ENCODE measurements around the gene P2RX3. TPM values are rescaled to one million over a fixed set of nuclear protein-coding genes. Genes with fewer than 3 reads are reported as not detected.

Gene P2RX3
- total and polyA plus RNA-seq, 4 experiments from 2014 or later, result not detected

DNA sequence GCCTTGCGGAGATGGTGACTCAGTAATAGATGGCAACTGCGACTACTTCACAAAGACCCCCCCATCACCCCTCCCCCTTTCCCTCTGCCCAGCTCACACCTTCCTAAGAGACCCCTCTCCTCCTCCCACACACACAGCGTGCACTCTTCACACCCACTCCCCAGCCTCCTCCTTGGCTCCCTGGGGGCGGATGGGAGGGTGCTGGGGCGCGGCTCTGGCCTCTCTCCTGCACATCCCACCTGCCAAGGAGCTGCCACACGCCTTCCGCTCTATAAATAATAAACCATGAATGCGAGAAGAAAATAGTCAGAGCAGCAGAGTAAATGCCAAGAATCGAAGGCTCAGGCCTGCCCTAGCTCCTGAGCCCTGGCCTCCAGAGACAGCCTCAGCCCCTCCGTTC is 4.5 kb downstream of the P2RX3 start:
- intact Hi-C loops (cut with micrococcal nuclease), result loop anchor here (10.0 kb wide), 1 partner anchor 1332 kb away; no protein-coding TSS in a partner anchor
- no peak overlapping the region for H3K27ac Mint-ChIP-seq
- POLR2A ChIA-PET (ENCODE audit: partially characterized antibody), result no interaction called here

DNA sequence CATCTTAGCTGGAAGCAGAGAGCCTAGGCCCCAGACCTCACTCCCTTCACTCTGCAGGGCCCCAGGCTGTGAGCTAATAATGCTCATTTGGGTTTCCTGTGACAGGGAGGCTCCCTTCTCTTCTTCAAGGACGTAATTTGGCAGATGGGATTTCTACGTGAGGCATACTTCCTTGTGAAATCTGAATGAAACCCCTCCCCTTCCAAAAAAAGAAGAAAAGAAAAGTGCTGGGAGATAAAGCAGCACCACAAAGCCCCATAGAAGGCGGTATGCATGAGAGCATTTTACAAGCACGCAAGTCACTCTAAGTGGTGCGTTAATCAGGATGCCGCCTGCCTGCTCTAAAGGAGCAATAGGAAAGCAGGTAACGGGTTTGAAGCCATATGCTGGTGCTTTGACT is 5.7 kb downstream of the P2RX3 start:
- intact Hi-C loops (cut with micrococcal nuclease), result loop anchor here (2.0 to 10.0 kb wide), 2 partner anchors 139 to 1331 kb away; no protein-coding TSS in a partner anchor
- Mint-ChIP-seq H3K4me1 (peaks cover 0 to 1% (median 0%) of the 10 kb centered on the region in 4 donors), H3K27me3 (no peaks in the 10 kb centered on the region), H3K9me3 (no peaks in the 10 kb centered on the region), H3K4me3 (no peak overlapping the region), H3K27ac (peak overlapping the region in 1 of 7 donors; percentile 31), H3K36me3 (no peaks in the 10 kb centered on the region)
- no peaks in the 10 kb centered on the region for H3K9me3 ChIP-seq (ENCODE audit: control insufficient read depth in 1 of 2, low read length in 2 of 2)
- CTCF ChIA-PET (ENCODE audit: partially characterized antibody), result interaction anchor here (0.9 to 1.5 kb wide), 5 partner anchors 10 to 1286 kb away, joined by 3 to 6 read pairs (median 4); no protein-coding TSS in a partner anchor
- no peak for DNase-seq
- no peaks in the 10 kb centered on the region for H3K36me3 ChIP-seq (ENCODE audit: insufficient read depth, low read length)
- no peak overlapping the region for H3K27ac ChIP-seq (ENCODE audit: low read depth, low read length)
- POLR2A ChIA-PET (ENCODE audit: partially characterized antibody), result no interaction called here
- no peak overlapping the region for H3K4me3 ChIP-seq (ENCODE audit: low read length in 2 of 2)
- peaks cover 4% of the 10 kb centered on the region for H3K4me1 ChIP-seq (ENCODE audit: insufficient read depth, low read length)
- no peaks in the 10 kb centered on the region for H3K27me3 ChIP-seq (ENCODE audit: insufficient read depth, low read length)

More for the DNA sequence above, 4.5 kb downstream of the P2RX3 start:
- CTCF ChIA-PET (ENCODE audit: partially characterized antibody), result interaction anchor here (0.9 to 1.5 kb wide), 7 partner anchors 11 to 1287 kb away, joined by 3 to 6 read pairs (median 4); no protein-coding TSS in a partner anchor
- H3K27me3 Mint-ChIP-seq, result no peaks in the 10 kb centered on the region
- no peaks in the 10 kb centered on the region for H3K36me3 Mint-ChIP-seq
- no peak overlapping the region for H3K4me3 ChIP-seq (ENCODE audit: low read length in 2 of 2)
- H3K36me3 ChIP-seq (ENCODE audit: insufficient read depth, low read length), result no peaks in the 10 kb centered on the region
- H3K27ac ChIP-seq (ENCODE audit: low read depth, low read length), result no peak overlapping the region
- DNase-seq, result no peak
- no peaks in the 10 kb centered on the region for H3K27me3 ChIP-seq (ENCODE audit: insufficient read depth, low read length)
- peaks cover 0 to 1% (median 0%) of the 10 kb centered on the region in 4 donors for H3K4me1 Mint-ChIP-seq
- no peaks in the 10 kb centered on the region for H3K9me3 Mint-ChIP-seq
- no peak overlapping the region for H3K4me3 Mint-ChIP-seq
- H3K4me1 ChIP-seq (ENCODE audit: insufficient read depth, low read length), result peaks cover 4% of the 10 kb centered on the region
- H3K9me3 ChIP-seq (ENCODE audit: control insufficient read depth in 1 of 2, low read length in 2 of 2), result no peaks in the 10 kb centered on the region

DNA sequence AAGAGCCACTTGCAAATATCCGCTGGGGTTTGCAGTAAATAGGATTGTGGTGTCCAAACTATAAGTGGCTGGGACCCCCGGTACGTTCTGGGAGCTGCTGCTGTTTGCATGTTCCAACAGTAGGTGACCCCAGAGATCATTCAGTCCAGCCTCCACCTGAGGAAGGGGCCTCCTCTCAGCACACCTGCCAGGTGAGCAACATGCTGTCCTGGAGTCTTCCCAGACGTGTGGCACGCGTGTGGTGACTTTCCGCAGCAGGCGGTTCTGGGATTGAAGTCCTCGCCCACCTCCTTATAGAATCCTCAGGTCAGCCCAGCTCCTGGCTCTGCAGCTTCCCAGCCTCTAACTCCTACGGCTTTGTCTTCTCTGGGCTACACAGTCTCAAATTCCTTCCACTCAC is 6.7 kb downstream of the P2RX3 start:
- peaks cover 4% of the 10 kb centered on the region for H3K4me1 ChIP-seq (ENCODE audit: insufficient read depth, low read length)
- H3K27ac Mint-ChIP-seq, result no peak overlapping the region
- POLR2A ChIA-PET (ENCODE audit: partially characterized antibody), result no interaction called here
- H3K36me3 ChIP-seq (ENCODE audit: insufficient read depth, low read length), result no peaks in the 10 kb centered on the region
- DNase-seq, result no peak
- intact Hi-C loops (cut with micrococcal nuclease), result loop anchor here (1.0 to 10.0 kb wide), 10 partner anchors 82 to 1442 kb away; partner anchors contain the start of genes SLC43A3 and UBE2L6
- CTCF ChIA-PET (ENCODE audit: partially characterized antibody), result interaction anchor here (1.4 to 8.0 kb wide), 9 partner anchors 14 to 1333 kb away, joined by 4 to 70 read pairs (median 22); partner anchors contain the start of gene TIMM10
- no peaks in the 10 kb centered on the region for H3K36me3 Mint-ChIP-seq
- H3K27me3 Mint-ChIP-seq, result peaks cover under 1% of the 10 kb centered on the region in 2 donors
- H3K27me3 ChIP-seq (ENCODE audit: insufficient read depth, low read length), result no peaks in the 10 kb centered on the region
- no peaks in the 10 kb centered on the region for H3K9me3 Mint-ChIP-seq
- no peak overlapping the region for H3K27ac ChIP-seq (ENCODE audit: low read depth, low read length)
- no peaks in the 10 kb centered on the region for H3K9me3 ChIP-seq (ENCODE audit: control insufficient read depth in 1 of 2, low read length in 2 of 2)
- no peak overlapping the region for H3K4me3 Mint-ChIP-seq
- peaks cover 0 to 2% (median under 1%) of the 10 kb centered on the region in 4 donors for H3K4me1 Mint-ChIP-seq
- no peak overlapping the region for H3K4me3 ChIP-seq (ENCODE audit: low read length in 2 of 2)

DNA sequence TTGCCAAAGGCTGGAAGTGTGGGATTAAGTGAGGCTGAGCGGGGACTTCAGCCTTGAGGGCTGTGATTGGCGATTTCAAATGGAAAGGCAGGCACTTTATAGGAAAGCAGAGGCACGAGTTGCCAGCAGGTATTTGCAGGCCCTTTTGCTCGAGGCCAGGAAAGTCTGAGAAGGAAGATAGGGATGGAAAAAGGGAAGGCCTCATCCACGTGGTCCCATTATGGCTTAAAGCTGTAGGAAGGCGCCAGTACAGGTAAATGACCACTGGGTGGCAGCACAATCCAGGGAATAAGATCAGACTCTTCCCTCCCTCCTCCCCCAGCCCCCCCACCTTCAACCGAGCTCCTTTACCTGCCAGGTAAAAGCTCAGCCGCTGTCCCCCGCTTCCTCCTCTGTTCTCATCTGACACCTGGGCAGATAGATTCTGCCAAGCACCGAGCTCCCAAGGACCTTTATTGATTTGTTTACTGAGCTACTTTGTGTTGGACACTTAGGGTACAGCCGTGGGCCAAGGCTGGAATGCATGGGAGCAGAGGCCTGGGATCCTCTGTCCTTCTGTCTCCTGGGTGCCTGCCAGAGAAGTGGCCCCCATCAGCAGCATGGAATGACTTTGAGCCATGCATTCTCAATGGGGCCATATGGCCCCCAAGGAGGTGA is 7.5 kb downstream of the P2RX3 start:
- H3K4me3 Mint-ChIP-seq, result no peak overlapping the region
- peaks cover 4% of the 10 kb centered on the region for H3K4me1 ChIP-seq (ENCODE audit: insufficient read depth, low read length)
- H3K4me1 Mint-ChIP-seq, result peaks cover 0 to 5% (median 3%) of the 10 kb centered on the region in 4 donors
- H3K36me3 Mint-ChIP-seq, result no peaks in the 10 kb centered on the region
- no peaks in the 10 kb centered on the region for H3K27me3 ChIP-seq (ENCODE audit: insufficient read depth, low read length)
- no peak overlapping the region for H3K4me3 ChIP-seq (ENCODE audit: low read length in 2 of 2)
- POLR2A ChIA-PET (ENCODE audit: partially characterized antibody), result interaction anchor here (0.8 to 1.3 kb wide), 4 partner anchors 10 to 148 kb away, joined by 3 to 5 read pairs (median 4); partner anchors contain the start of genes SSRP1 and TNKS1BP1
- H3K27me3 Mint-ChIP-seq, result peaks cover 2% of the 10 kb centered on the region in 2 donors
- no peak overlapping the region for H3K27ac Mint-ChIP-seq
- no peaks in the 10 kb centered on the region for H3K9me3 Mint-ChIP-seq
- CTCF ChIA-PET (ENCODE audit: partially characterized antibody), result interaction anchor here (0.6 to 8.0 kb wide), 28 partner anchors 9 to 1411 kb away, joined by 3 to 70 read pairs (median 5); partner anchors contain the start of genes P2RX3, SLC43A3, SSRP1 and TIMM10
- no peak overlapping the region for H3K27ac ChIP-seq (ENCODE audit: low read depth, low read length)
- peak; percentile 59 to 74 (median 63) for DNase-seq
- H3K9me3 ChIP-seq (ENCODE audit: control insufficient read depth in 1 of 2, low read length in 2 of 2), result no peaks in the 10 kb centered on the region
- intact Hi-C loops (cut with micrococcal nuclease), result loop anchor here (1.0 to 10.0 kb wide), 10 partner anchors 82 to 1442 kb away; partner anchors contain the start of genes SLC43A3 and UBE2L6
- no peaks in the 10 kb centered on the region for H3K36me3 ChIP-seq (ENCODE audit: insufficient read depth, low read length)

DNA sequence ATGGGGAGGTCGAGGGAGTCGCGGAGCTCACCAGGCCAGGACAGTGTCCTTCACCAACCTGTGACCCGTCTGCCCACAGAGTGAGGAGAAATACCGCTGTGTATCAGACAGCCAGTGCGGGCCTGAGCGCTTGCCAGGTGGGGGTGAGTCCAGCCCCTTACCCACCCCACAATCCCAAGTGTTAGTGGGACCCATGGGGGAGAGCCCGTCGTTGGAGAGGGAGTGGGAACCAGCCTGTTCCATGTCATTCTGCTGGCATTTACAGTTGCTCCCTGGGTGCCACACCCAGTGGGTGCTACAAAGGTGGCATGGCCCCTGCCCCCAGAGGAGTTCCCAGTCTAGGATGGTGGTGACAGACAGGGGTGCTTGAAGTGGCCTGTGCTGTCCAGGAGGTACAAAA is 9.2 kb downstream of the P2RX3 start:
- Histone ChIP-seq H3K4me1 (ENCODE audit: insufficient read depth, low read length) (peaks cover 4% of the 10 kb centered on the region), H3K27ac (ENCODE audit: low read depth, low read length) (no peak overlapping the region), H3K27me3 (ENCODE audit: insufficient read depth, low read length) (no peaks in the 10 kb centered on the region), H3K4me3 (ENCODE audit: low read length in 2 of 2) (no peak overlapping the region), H3K9me3 (ENCODE audit: control insufficient read depth in 1 of 2, low read length in 2 of 2) (no peaks in the 10 kb centered on the region), H3K36me3 (ENCODE audit: insufficient read depth, low read length) (no peaks in the 10 kb centered on the region)
- CTCF ChIA-PET (ENCODE audit: partially characterized antibody), result interaction anchor here (1.0 to 8.0 kb wide), 12 partner anchors 11 to 454 kb away, joined by 3 to 70 read pairs (median 8); partner anchors contain the start of genes P2RX3 and SSRP1
- H3K27me3 Mint-ChIP-seq, result peaks cover 2% of the 10 kb centered on the region in 2 donors
- H3K9me3 Mint-ChIP-seq, result peaks cover 0 to 2% (median 0%) of the 10 kb centered on the region in 8 donors
- POLR2A ChIA-PET (ENCODE audit: partially characterized antibody), result no interaction called here
- no peaks in the 10 kb centered on the region for H3K36me3 Mint-ChIP-seq
- intact Hi-C loops (cut with micrococcal nuclease), result loop anchor here (5.0 to 10.0 kb wide), 6 partner anchors 80 to 1440 kb away; partner anchors contain the start of genes SLC43A3 and UBE2L6
- no peak for DNase-seq
- no peak overlapping the region for H3K4me3 Mint-ChIP-seq
- H3K27ac Mint-ChIP-seq, result no peak overlapping the region
- peaks cover 0 to 5% (median 3%) of the 10 kb centered on the region in 4 donors for H3K4me1 Mint-ChIP-seq

DNA sequence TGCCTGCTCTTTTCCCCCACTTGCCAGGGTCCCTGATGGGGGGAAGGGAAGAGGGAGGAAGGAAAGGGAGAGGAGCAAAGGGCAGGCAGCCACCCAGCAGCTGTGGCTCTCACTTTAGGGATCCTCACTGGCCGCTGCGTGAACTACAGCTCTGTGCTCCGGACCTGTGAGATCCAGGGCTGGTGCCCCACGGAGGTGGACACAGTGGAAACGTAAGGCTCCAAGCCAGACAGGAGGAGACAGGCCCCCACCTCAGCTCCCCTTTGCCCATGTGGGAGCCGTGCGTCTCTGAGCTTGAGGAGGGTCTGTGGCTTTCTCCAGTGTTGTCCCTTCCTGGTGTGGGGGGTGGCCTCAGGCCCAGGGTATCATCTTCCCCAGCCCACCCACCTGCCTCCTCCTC is 9.9 kb downstream of the P2RX3 start:
- Mint-ChIP-seq H3K9me3 (peaks cover 0 to 2% (median 0%) of the 10 kb centered on the region in 8 donors), H3K27me3 (peaks cover 2% of the 10 kb centered on the region in 2 donors), H3K4me1 (peaks cover 0 to 5% (median 3%) of the 10 kb centered on the region in 4 donors), H3K4me3 (no peak overlapping the region), H3K27ac (no peak overlapping the region), H3K36me3 (no peaks in the 10 kb centered on the region)
- no peaks in the 10 kb centered on the region for H3K36me3 ChIP-seq (ENCODE audit: insufficient read depth, low read length)
- intact Hi-C loops (cut with micrococcal nuclease), result loop anchor here (5.0 to 10.0 kb wide), 6 partner anchors 79 to 1439 kb away; partner anchors contain the start of genes SLC43A3 and UBE2L6
- ChIA-PET CTCF (ENCODE audit: partially characterized antibody) (interaction anchor here (1.0 to 8.0 kb wide), 11 partner anchors 11 to 453 kb away, joined by 3 to 70 read pairs (median 4); partner anchors contain the start of genes P2RX3 and SSRP1), POLR2A (ENCODE audit: partially characterized antibody) (no interaction called here)
- H3K27me3 ChIP-seq (ENCODE audit: insufficient read depth, low read length), result no peaks in the 10 kb centered on the region
- H3K9me3 ChIP-seq (ENCODE audit: control insufficient read depth in 1 of 2, low read length in 2 of 2), result no peaks in the 10 kb centered on the region
- H3K4me3 ChIP-seq (ENCODE audit: low read length in 2 of 2), result no peak overlapping the region
- H3K27ac ChIP-seq (ENCODE audit: low read depth, low read length), result no peak overlapping the region
- DNase-seq, result no peak
- peaks cover 4% of the 10 kb centered on the region for H3K4me1 ChIP-seq (ENCODE audit: insufficient read depth, low read length)

Data from CD4-positive, alpha-beta memory T cell (primary cell).